Rectal smooth muscle tissue (tissue), 1 donor: Measurements from ENCODE around the gene URM1.

Source experiments
- H3K27ac ChIP-seq: one replicate; pipeline ENCODE4 v1.7.0; 2013; ENCODE audit warnings: low read depth, low read length, inconsistent platforms
- H3K27me3 ChIP-seq: one replicate; pipeline ENCODE4 v1.7.0; 2013; ENCODE audit warnings: low read length; ENCODE audit not compliant: control insufficient read depth, insufficient read depth
- H3K36me3 ChIP-seq: one replicate; pipeline ENCODE4 v1.7.0; 2013; ENCODE audit warnings: low read length; ENCODE audit not compliant: control insufficient read depth, insufficient read depth
- H3K4me1 ChIP-seq: one replicate; pipeline ENCODE4 v1.7.0; 2013; ENCODE audit warnings: low read length; ENCODE audit not compliant: control insufficient read depth, insufficient read depth
- H3K4me3 ChIP-seq: one replicate; pipeline ENCODE4 v1.7.0; 2013; ENCODE audit warnings: low read length
- H3K9ac ChIP-seq: one replicate; pipeline ENCODE4 v1.7.0; 2013; ENCODE audit warnings: low read length

Gene URM1

GRCh38 chr9:128435611-128436010 is 64.4 kb downstream of the URM1 start:
- no peak overlapping the region for H3K27ac ChIP-seq
- no peaks in the 10 kb centered on the region for H3K4me1 ChIP-seq
- no peak overlapping the region for H3K4me3 ChIP-seq
- no peaks in the 10 kb centered on the region for H3K27me3 ChIP-seq
- no peak overlapping the region for H3K9ac ChIP-seq
- H3K36me3 ChIP-seq: no peaks in the 10 kb centered on the region

- Histone ChIP-seq H3K9ac (no peak overlapping the region), H3K4me1 (no peaks in the 10 kb centered on the region), H3K36me3 (no peaks in the 10 kb centered on the region), H3K27me3 (no peaks in the 10 kb centered on the region), H3K27ac (no peak overlapping the region), H3K4me3 (no peak overlapping the region)
These were observed 67.4 kb downstream of the URM1 start for GRCh38 chr9:128438343-128439109.

GRCh38 chr9:128439273-128439672 is 68.1 kb downstream of the URM1 start:
- Histone ChIP-seq H3K36me3 (no peaks in the 10 kb centered on the region), H3K9ac (no peak overlapping the region), H3K27me3 (no peaks in the 10 kb centered on the region), H3K27ac (no peak overlapping the region), H3K4me1 (no peaks in the 10 kb centered on the region), H3K4me3 (no peak overlapping the region)
